HG03135 (cell line): Measurements from ENCODE around the gene LFNG.
"Not testable (repeated sequence)": the region's sequence is repeated elsewhere in the genome, so short reads cannot be mapped to it uniquely, and the experiment has no call there.

Experiments
- ATAC-seq: cut with Tn5 transposase; IDR thresholded peaks from one replicate; pipeline ENCODE4 v1.9.1; 2021; ENCODE audit warnings: mild to moderate bottlenecking, moderate library complexity; ENCODE audit not compliant: unreplicated experiment

The LFNG gene

DNA sequence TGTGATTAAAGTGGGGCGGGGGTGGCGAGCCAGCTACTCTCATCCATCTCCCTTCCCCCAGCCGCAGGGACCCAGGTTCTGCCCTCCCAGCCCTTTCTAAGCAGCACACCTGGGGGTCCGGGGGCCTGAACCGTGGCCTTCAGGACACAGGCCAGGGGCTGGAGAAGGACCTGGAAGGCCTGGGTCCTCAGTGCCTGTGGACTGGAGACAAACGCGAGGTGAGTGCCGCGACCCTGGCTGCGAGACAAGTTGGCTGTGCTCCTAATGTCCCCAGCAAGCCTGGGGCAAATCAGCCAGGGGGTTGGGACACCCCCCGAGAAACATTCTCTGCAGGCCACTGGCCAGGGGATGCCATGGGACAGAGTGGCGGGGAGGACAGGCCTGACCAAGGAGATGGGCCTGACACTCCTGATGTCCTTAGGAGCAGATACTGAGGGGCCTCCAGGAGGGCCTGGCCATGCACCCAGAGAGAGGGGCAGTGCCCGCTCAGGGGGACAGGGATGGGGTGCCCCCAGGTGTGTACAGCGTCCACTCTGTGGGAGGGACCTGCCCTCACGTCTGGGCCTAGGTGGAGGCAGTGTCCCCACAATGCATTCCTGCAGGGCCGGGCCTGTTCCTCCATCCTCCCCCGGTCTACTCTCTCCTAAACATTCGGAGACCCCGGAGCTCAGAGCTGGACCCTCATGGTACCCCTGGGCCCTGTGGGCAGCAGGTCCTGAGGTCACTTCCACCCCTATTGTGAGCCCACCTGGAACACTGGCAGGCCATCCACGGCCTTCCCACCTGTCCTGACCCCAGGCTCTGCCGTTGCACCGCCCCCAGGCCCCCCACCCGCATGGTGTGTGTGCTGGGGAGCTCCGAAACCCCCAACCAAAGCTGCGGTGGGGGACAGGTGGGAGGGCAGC, 22.7 kb downstream of the LFNG start:
- ATAC-seq = no peak

DNA sequence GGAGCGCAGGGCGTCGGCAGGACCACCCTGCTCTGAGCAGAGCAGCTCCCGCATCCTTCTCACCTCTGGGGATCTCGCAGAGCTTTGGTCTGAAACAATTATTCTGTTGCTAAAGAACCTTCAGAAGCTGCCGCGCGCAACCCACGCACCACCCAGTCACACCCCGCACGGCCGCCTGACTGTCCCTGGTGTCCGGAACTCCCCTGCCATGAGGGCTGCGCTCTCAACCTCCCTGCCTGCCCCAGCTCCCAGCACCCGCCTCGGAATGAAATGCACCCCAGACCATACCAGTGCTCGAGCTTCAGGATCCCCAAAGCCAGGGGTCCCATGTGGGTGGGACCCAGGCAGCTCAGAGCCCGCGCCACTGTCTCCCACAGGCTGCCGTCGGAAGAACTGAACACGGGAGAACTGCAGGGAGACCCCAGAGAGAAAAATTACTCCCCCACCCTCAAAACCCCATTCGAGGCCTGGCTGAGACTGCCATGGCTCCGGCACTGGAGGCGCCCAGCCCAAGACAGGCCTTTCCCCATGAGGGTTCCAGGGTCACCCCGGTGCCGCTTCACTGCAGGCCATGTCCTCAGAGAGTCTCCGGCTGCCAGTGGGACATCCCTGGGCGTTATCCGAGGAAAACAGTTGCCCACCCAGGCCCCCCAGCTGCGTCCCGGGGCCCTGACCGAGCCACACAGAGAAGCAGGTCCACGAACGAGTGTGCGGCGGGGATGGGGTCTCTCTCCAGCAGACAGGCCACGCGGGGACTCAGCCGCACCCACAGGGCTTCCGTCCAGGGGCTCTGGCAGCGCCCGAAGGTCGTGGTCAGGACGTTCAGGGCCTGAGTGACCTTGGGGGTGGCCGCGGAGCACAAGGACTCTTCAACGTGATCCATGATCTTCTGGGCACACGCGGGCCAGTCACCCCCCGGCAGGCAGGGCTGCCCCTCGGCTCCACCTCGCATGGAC, 23.6 kb downstream of the LFNG start:
- no peak for ATAC-seq

DNA sequence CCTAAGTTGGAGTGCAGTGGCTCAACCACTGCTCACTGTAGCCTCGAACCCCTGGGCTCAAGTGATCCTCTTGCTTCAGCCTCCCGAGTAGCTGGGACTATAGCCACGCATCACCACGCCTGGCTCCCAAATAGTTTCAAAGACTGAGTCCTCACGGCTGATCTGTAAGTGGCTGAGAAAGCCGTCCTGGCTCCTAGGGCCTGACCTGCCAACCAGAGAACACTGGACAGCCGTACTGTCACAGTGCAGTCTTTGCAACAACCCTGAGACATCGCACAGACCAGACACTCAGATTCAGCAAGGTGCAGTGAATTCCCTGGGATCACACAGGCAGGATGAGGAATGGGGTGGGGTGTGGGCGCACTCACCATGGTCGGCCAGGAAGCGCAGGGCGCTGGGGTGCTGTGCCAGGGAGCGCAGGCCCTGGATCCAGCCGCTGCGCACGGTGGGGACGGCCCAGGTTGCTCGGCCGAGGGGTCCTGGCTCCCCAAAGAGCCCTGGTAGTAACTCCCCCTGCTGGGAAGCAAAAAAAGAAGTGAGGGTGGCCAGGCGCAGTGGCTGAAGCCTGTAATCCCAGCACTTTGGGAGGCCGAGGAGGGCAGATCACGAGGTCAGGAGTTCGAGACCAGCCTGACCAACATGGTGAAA, 25.1 kb downstream of the LFNG start:
- ATAC-seq = no peak

DNA sequence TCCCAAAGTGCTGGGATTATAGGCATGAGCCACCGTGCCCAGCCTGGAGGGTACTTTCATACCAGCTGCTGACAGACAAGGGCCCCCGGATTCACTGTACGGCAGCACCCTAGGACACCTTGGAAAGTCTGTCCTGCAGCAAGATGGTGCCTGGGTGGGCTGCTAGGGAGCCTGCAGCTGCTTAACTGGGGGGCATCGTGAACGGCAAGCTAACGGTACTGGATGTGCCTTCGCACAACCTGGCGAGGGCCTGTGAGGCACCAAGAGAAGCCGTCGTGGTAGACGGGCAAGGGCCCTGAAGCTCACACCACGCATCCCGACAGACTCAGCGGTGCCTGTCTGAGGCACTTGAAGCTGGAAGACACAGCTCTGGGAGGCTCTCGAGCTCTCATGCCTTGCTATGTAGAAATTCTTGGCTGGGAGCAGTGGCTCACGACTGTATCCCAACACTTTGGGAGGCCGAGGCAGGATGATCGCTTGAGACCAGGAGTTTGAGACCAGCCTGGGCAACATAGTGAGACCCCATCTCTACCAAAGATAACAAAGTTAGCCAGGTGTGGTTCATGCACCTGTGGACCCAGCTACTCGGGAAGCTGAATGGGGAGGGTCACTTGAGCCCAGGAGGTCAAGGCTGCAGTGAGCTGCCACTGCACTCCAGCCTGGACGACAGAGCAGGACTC, 26.3 kb downstream of the LFNG start:
- no peak for ATAC-seq

DNA sequence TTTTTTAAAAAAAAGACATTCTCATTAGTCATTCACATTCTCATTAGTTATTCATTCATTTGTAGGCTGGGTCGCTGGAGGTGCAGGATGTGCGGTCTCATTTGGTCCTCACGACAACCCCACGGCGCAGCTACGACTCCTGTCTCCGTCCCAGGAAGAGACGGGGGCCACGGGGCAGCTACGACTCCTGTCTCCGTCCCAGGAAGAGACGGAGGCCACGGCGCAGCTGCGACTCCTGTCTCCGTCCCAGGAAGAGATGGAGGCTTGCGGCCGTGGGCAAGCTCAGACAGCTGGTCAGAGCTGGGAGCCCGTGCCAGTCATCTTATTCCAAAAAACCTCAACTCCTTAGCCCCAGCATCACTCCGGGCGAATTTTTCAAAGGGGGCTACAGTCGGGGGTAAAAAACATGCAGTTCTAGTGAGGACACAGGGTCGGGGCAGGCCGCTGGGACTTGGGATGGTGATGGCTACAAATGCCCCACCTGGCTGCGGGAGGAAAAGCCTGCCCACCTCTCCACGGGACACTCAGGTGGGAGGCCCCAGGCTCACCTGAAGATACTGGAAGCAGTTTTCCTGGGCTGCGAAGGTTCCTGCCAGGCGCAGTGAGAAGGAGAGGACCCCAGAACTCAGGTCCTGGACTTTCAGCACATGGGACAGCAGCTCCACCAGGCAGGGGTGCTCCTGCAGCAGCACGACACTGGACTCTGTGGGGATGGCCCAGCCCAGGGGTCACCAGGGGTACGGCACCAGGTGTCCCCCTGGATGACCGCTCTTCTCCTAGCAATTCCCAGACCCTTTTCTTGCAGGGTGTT, 27.4 kb downstream of the LFNG start:
- ATAC-seq = no peak

DNA sequence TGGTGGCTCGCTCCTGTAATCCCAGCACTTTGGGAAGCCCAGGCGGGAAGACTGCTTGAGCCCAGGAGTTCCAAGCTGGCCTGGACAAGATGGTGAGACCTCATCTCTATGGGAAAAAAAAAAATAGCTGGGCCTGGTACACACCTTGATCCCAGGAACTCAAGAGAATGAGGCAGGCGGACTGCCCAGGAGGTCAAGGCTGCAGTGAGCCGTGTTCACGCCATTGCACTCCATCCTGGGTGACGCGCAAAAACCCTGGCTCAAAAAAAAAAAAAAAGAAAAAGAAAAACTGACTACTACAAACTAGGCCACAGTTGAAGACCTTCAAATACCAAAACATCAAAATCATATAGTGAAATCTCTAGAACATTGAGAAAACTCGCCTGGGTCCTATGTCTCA, 31.8 kb downstream of the LFNG start:
- no peak for ATAC-seq

DNA sequence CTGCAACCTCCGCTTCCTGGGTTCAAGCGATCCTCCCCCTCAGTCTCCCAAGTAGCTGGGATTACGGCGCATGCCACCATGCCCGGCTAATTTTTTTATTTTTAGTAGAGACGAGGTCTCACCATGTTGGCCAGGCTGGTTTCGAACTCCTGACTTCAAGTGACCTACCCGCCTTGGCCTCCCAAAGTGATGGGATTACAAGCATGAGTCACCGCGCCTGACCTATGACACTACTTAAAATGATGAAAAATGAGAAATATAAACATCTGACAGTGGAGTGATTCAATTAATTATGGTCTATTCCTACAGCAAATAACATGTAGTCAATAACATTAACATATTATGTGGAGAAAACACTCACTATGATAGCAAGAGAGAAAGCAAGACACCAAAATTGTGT, 33.5 kb downstream of the LFNG start:
- no peak for ATAC-seq

DNA sequence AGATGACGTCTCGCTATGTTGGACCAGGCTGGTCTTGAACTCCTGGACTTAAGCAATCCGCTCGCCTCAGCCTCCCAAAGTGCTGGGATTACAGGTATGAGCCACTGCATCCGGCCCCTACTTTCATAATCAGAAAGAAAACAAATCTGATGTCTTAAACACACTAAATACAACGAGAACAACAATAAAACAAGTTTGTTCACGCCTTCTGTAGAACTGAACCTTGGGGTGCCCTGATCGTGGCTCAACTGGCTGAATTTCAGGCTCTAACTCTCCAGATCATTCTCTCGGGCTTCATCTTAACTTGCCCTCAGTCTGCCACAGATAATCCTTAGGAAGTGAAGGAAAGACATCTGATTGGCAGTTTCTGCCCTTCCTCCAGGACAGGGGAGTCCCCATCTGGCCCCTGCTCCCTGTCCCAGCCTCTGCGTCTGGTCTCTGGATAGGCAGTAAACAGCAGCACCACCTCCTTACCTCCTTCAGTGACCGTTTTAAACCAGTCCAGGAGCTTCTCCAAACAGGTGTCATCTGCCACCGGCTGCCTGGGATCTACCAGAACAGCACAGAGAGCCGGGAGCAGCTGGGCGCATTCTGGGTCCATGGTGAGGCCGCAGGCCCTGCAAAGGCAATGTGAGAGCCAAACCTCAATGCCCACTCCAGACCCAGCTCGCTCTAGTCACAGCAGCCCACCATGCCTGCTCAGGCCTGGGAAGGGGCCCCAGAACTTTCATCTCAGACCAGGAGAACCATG, 34.4 kb downstream of the LFNG start:
- ATAC-seq = no peak

DNA sequence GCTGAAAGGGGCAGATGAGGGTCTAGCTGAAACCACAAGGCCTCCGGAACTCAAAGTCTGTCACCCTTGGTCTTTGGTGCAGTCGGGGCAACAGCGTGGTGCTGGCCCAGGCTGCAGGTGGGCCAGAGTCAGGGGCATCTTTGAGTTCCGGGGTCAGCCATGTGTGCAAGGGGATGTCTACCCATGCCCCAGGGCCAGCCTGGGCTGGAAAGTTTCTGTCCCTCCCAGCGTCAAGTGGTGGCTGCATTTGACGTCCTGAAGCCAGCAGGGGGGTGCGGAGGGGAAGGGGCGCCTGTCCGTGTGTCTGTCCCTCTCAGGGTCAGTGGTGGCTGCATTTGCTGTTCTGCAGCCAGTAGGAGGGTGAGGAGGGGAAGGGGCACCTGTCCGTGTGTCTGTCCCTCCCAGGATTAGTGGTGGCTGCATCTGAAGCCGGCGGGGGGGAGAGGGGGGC, 35.1 kb downstream of the LFNG start:
- ATAC-seq = no peak

DNA sequence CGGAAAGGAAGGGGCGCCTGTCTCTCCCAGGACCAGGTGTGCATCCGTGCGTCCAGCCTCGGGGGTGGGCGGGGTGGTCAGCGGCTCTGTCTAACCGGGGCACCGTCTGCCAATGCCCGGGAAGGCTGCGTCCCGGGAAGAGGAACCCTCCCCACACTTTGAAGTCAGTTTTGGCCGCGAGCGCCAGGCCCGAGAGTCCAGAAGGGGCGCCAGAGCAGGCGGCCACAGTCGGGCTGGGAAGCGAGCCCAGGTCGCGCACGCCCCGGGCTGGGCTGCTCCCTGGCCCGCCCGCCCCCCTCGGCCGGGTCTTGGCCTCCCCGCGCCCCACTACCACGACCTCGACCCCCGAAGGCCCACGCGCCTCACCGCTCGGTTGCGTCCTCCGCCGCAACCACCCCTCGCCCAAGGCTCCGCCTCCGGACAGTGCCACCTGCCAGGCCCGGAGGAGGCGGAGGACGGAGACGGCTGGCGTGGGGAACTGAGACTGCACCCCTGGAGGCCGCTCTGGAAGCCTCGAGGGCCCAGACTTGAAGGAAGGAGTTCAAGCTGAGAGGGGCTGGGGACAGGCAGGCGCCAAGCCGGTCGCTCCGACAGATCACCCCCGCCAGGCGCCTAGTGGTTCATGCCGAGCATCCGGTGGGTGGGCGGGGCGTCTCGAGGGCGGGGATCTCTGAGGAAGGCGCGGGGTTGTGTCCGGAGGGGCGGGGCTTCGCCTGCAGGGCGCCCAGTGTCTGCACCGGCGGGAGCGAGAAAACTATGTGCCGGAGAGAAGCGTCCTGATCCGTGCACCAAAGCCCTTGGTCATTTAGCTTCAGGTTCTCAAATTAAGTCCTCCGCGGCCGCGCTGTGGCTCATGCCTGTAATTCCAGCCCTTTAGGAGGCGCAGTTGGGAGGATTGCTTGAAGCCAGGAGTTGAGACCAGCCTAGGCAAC, 35.8 kb downstream of the LFNG start, which contains the start of gene BRAT1:
BRAT1 (minus strand) TSS at position 404 of the 932 bp plus-strand sequence. CDS start 1,093 bp downstream, outside the sequence.
- ATAC-seq = peak; percentile 68

DNA sequence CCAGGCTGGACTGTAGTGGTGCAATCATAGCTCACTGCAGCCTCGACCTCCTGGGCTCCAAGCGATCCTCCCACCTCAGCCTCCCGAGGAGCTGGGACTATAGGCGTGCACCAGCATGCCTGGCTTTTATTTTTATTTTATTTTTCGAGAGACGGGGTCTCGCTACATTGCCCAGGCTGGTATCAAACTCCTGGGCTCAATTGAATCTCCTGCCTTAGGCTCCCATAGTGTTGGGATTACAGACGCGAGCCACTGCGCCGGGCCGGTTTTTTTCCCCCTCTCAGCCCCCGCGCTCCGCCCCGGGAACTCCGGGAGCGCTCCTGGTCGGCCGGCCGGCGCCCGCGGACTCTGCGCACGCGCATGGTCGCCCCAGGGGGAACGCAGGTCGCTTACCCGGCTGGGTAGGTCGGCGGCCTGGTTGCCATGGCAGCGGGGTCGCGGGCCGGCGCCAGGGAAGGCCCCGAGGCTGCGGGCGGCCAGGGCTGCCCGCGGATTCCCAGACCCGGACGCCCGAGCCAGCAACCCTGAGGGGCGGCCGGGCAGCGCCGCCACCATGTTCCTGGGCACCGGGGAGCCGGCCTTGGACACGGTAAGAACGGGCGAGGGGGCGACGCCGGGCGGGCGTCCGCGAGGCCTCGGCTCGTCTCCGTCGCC, 39.2 kb downstream of the LFNG start, which contains the start of gene IQCE:
IQCE (plus strand) TSS at position 351 of the 654 bp plus-strand sequence; CDS start at position 554, 203 bp downstream.
- ATAC-seq = peak; percentile 50

DNA sequence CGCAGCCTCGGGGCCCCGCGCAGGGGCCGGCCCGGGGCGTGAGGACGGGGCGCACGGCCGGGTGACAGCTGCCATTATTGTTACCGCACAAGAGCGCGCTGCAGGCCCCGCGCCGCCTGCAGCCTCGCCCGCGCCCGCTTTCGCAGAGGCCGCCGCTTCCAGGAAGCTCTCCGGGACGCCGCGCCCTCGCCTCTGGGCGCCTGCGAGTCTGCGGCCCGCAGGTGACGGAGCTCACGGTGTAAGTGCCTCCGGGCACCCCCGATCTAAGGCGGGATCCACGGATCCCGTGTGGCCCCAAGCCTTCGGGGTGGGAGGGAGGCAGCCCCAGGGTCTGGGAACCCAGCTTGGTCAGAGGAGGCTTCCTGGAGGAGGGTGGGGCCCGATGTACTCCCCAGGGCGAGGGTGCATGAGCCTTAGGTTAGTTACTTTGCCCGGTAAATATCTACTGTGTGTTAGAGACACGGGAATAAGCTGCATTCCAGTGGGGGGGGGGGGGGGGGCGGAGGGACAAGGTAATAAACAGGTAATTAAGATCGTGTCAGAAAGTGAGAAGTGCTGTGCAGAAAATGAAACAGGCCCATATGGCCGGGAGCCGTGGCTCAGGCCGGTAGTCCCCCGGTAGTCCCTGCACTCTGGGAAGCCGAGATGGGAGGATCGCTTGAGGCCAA, 39.8 kb downstream of the LFNG start:
- peak; percentile 4 for ATAC-seq

DNA sequence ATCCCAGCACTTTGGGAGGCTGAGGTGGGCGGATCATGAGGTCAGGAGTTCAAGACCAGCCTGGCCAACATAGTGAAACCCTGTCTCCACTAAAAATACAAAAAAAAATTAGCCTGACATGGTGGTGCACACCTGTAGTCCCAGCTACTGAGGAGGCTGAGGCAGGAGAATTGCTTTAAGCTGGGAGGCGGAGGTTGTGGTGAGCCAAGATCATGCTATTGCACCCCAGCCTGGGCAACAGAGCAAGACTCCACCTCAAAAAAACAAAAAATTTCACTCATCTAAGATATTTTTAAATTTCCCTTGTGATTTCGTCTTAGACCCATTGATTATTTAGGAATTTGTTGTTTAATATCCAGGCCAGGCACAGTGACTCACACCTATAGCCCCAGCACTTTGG, 44.4 kb downstream of the LFNG start:
- ATAC-seq = not testable (repeated sequence)

DNA sequence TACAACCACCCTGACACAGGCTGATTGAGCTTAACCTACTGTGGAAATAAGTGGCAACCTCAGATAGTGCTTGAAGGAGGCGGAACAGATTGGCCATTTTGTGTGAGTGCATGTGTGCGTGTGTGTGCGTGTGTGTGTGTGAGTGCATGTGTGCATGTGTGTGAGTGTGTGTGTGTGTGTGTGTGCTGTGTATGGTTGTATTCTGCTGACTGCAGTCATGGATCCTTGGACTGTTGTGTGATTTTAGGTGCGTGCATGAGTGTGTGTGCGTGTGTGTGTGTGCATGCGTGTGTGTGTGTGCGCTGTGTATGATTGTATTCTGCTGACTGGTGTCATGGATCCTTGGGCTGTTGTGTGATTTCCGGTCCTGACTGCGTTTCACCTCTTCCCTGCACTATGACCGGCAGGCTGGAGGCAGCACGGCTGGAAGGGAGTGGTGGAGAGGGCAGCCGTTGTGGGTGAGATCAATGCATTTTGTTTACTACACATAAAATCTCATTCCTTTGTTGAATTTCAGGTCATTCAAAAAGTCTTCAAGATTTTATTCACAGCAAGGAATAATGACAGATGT, 45.5 kb downstream of the LFNG start:
- no peak for ATAC-seq

DNA sequence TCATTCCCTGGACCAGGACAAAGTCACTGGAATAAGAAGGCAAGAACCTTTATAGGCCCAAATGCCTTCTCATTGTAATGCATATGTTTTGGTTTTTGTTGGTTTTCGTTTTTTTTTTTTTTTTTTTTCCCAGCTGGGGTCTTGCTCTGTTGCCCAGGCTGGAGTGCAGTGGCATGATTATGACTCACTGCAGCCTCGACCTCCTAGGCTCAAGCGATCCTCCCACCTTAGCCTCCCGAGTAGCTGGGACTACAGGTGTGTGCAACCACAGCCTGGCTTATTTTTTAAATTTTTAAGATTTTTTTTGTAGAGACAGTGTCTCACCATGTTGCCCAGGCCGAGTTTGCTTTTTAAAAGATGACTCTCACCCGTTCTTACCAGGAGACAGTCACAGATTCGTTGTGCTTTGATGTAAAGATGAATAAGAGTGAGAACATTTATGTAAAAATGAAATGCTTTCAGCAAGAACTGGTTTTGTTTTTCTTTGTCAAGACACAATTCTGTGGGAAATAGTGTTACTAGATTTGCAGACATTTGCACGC, 46.8 kb downstream of the LFNG start:
- ATAC-seq = peak; percentile 17
